Right lobe of liver (tissue), 4 donors: ENCODE results near the gene SERTAD1.

Experiments used
- POLR2A ChIP-seq: fragments of 450-650 bp; IDR thresholded peaks from one replicate; pipeline ENCODE4 v1.6.1; 2017; ENCODE audit warnings: antibody characterized with exemption, mild to moderate bottlenecking
- TF ChIP-seq, protein P1 (sequence below), 4 donors: fragments of 200-600 bp in 3 of 4; fragments of 450-650 bp in 1 of 4; IDR thresholded peaks; one replicate each; pipeline versions ENCODE4 v1.5.1 to v1.8.0; 2016 to 2022; ENCODE audit warnings: antibody characterized with exemption in 4 of 4, mild to moderate bottlenecking in 2 of 4
- donor health status: DM: no; HTN: no; CAD: no.
- donor health status: DM: no; HTN: no; CAD: no.
- donor health status: DM: no; HTN: yes; CAD: no.

DNA sequence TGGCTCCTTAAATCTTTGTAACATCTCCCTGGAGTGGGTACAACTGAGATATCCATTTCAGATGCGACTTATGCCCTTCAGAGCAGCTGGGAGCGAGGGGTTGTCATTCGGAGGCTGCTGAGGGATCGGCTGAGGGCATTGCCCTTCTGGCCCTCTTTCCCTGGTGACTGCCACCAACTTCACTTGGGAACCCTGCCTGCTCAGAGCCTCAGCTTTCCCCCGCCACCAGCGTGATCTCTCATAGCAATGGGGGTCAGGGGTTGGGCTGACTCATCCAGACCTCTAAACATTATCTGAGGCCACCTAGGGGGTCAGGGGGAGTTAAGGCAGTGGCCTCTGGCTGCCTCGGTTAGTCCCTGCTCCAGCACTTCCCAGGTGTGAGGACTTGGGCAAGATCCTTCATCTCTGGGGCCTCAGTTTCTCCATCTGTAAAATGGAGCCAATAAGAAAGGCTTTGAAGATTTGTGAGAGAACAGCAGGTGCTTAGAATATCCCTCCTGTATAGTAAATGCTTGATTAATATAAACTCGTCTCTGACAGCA, 13.8 kb downstream of the SERTAD1 start:
- no peak for TF ChIP-seq POLR2A
- TF ChIP-seq, protein P1, sequence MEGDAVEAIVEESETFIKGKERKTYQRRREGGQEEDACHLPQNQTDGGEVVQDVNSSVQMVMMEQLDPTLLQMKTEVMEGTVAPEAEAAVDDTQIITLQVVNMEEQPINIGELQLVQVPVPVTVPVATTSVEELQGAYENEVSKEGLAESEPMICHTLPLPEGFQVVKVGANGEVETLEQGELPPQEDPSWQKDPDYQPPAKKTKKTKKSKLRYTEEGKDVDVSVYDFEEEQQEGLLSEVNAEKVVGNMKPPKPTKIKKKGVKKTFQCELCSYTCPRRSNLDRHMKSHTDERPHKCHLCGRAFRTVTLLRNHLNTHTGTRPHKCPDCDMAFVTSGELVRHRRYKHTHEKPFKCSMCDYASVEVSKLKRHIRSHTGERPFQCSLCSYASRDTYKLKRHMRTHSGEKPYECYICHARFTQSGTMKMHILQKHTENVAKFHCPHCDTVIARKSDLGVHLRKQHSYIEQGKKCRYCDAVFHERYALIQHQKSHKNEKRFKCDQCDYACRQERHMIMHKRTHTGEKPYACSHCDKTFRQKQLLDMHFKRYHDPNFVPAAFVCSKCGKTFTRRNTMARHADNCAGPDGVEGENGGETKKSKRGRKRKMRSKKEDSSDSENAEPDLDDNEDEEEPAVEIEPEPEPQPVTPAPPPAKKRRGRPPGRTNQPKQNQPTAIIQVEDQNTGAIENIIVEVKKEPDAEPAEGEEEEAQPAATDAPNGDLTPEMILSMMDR (IDR thresholded peaks at IDR 0.05): no peak
